ENCODE results near the gene RAF1. TPM values are rescaled to one million over a fixed set of nuclear protein-coding genes. Genes with fewer than 3 reads are reported as not detected.

The RAF1 gene
- total and polyA plus RNA-seq, 2 of the 13 experiments (the other 11 are each of a cell fraction or from before 2014, with no cell fraction given), result 72.2 to 91.4 TPM

DNA sequence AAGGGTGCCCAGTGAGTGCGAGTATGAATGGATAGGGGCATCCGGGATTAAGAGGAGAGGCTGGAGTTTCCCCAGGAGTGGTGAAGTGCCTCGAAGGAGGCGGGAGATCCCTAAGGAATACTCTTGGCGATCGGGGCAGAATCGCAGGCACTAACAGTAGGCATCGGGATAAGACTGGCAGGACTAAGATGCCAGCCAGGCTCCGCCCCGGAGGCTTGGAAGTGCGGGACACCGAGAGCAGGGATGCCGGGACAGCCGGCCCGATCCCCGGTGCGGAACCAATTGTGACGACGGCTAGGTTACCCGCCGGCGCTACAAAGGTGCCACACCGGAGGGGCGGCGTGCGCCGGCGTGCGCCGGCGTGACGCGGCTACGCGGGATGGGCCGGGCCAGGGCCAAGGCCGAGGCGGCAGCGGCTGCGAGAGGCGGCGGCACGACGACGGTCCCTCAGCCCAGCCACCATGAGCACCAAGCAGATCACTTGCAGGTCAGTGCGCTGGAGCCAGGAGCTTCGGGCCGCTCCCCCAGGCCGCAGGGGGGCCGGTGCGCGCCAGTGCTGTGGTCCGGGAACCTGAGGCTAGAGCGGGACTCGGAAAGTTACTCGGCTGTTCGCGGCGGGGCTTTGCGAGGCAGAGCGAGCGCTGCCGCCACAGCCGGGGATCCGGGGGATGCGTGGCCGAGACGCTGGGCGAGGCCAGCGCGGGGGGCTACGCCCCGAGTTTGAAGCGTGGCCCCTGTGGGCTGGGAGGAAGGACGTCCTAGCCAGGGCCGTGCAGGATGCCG lies 107.0 kb downstream of the RAF1 start, which contains the start of gene MKRN2:
Gene MKRN2, plus strand, starts transcription at position 398 of the 783 bp plus-strand sequence. Its CDS starts 64 bp downstream, at position 462.
- H3K79me2 ChIP-seq (ENCODE audit: insufficient read depth, low read length), result peaks cover 50% of the 10 kb centered on the region
- WGBS (ENCODE audit: low lambda C conversion rate), result under 1% methylated on average over 32 of the region's 77 CpGs
- TF ChIP-seq, protein P1, sequence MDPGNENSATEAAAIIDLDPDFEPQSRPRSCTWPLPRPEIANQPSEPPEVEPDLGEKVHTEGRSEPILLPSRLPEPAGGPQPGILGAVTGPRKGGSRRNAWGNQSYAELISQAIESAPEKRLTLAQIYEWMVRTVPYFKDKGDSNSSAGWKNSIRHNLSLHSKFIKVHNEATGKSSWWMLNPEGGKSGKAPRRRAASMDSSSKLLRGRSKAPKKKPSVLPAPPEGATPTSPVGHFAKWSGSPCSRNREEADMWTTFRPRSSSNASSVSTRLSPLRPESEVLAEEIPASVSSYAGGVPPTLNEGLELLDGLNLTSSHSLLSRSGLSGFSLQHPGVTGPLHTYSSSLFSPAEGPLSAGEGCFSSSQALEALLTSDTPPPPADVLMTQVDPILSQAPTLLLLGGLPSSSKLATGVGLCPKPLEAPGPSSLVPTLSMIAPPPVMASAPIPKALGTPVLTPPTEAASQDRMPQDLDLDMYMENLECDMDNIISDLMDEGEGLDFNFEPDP (CRISPR knock-in tag; conservative IDR thresholded peaks at IDR 0.05), result 0 out of 2 replicates have a peak, but pooled peaks have one; percentile 87
- no peak for TF ChIP-seq CHD4 (IDR thresholded peaks at IDR 0.05; ENCODE audit: borderline replicate concordance, low read length)
- TF ChIP-seq, protein P2, sequence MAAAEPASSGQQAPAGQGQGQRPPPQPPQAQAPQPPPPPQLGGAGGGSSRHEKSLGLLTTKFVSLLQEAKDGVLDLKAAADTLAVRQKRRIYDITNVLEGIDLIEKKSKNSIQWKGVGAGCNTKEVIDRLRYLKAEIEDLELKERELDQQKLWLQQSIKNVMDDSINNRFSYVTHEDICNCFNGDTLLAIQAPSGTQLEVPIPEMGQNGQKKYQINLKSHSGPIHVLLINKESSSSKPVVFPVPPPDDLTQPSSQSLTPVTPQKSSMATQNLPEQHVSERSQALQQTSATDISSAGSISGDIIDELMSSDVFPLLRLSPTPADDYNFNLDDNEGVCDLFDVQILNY (CRISPR knock-in tag; conservative IDR thresholded peaks at IDR 0.05), result no peak; the same call in 1 of the 2 replicates
- TF ChIP-seq NFIC (IDR thresholded peaks at IDR 0.05; ENCODE audit: low read length), result no peak
- TF ChIP-seq, protein P3, sequence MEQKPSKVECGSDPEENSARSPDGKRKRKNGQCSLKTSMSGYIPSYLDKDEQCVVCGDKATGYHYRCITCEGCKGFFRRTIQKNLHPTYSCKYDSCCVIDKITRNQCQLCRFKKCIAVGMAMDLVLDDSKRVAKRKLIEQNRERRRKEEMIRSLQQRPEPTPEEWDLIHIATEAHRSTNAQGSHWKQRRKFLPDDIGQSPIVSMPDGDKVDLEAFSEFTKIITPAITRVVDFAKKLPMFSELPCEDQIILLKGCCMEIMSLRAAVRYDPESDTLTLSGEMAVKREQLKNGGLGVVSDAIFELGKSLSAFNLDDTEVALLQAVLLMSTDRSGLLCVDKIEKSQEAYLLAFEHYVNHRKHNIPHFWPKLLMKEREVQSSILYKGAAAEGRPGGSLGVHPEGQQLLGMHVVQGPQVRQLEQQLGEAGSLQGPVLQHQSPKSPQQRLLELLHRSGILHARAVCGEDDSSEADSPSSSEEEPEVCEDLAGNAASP (CRISPR knock-in tag; IDR thresholded peaks at IDR 0.05; ENCODE audit: borderline replicate concordance), result no peak; the same call in none of the 2 replicates
- TF ChIP-seq, protein P4, sequence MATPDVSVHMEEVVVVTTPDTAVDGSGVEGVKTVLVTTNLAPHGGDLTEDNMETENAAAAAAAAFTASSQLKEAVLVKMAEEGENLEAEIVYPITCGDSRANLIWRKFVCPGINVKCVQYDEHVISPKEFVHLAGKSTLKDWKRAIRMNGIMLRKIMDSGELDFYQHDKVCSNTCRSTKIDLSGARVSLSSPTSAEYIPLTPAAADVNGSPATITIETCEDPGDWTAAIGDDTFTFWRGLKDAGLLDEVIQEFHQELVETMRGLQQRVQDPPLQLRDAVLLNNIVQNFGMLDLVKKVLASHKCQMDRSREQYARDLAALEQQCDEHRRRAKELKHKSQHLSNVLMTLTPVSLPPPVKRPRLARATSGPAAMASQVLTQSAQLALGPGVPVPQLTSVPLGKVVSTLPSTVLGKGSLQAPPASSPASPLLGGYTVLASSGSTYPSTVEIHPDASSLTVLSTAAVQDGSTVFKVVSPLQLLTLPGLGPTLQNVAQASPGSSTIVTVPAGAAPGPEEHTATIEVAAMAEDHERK (CRISPR knock-in tag; IDR thresholded peaks at IDR 0.05; ENCODE audit: low read depth), result peak; percentile 97
- no peak for TF ChIP-seq ONECUT2 (CRISPR knock-in tag; IDR thresholded peaks at IDR 0.05)
- TF ChIP-seq ATM (IDR thresholded peaks at IDR 0.05; ENCODE audit: borderline replicate concordance), result no peak
- no peak for TF ChIP-seq ZNF124 (CRISPR knock-in tag; IDR thresholded peaks at IDR 0.05)
- TF ChIP-seq PAF1 (CRISPR knock-in tag; IDR thresholded peaks at IDR 0.05), result no peak
- TF ChIP-seq ZNF790 (CRISPR knock-in tag; IDR thresholded peaks at IDR 0.05; ENCODE audit: borderline replicate concordance), result peak; percentile 61; the same call in 1 of the 2 replicates
- peak; percentile 43; the same call in 1 of the 2 replicates for TF ChIP-seq NFKBIZ (CRISPR knock-in tag; IDR thresholded peaks at IDR 0.05)
- TF ChIP-seq RBM22 (optimal IDR thresholded peaks at IDR 0.05; ENCODE audit: low read length), result no peak
- TF ChIP-seq ZNF546 (CRISPR knock-in tag; conservative IDR thresholded peaks at IDR 0.05), result peak; percentile 79
- no peak for TF ChIP-seq KDM6A (CRISPR knock-in tag; IDR thresholded peaks at IDR 0.05; ENCODE audit: low read depth)
- TF ChIP-seq, protein P5, sequence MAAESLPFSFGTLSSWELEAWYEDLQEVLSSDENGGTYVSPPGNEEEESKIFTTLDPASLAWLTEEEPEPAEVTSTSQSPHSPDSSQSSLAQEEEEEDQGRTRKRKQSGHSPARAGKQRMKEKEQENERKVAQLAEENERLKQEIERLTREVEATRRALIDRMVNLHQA (CRISPR knock-in tag; IDR thresholded peaks at IDR 0.05), result no peak
- no peak; the same call in 1 of the 2 replicates for TF ChIP-seq ZNF737 (CRISPR knock-in tag; IDR thresholded peaks at IDR 0.05; ENCODE audit: borderline replicate concordance)

More for the DNA sequence above, 107.0 kb downstream of the RAF1 start, which contains the start of gene MKRN2:
- H3K36me3 ChIP-seq (replicated peaks in 1 of 2; ENCODE audit: control insufficient read depth in 1 of 2, insufficient read depth in 2 of 2, low read length in 2 of 2), result no peaks in the 10 kb centered on the region
- peaks cover 42% of the 10 kb centered on the region for H3K4me1 ChIP-seq (ENCODE audit: insufficient read depth, low read length)
- peak within 1 kb of the TSS; percentile 94 for H3K9ac ChIP-seq (ENCODE audit: insufficient read depth, low read depth, low read length)
- ChIA-PET CTCF (ENCODE audit: low intra/inter-chr PET ratio, low total read pairs) (no interaction called here), POLR2A (interaction anchor here (0.6 kb wide), 1 partner anchor 116 kb away, joined by 3 read pairs; no protein-coding TSS in a partner anchor)
- DNase-seq (ENCODE audit: low spot score) (peak; percentile 64), ATAC-seq (peak; percentile 97), FAIRE-seq (peak; percentile 40)
- no peaks in the 10 kb centered on the region; a peak in 1 of 5 replicates for H3K27me3 ChIP-seq (ENCODE audit: control insufficient read depth in 1 of 2, insufficient read depth in 2 of 2, low read length in 2 of 2)
- no peaks in the 10 kb centered on the region for H3K9me3 ChIP-seq (ENCODE audit: low read length)
- H3K27ac ChIP-seq (ENCODE audit: extremely low read length, insufficient read depth, low read length), result peak within 1 kb of the TSS; percentile 94
- peak within 1 kb of the TSS; percentile 99 for H2AFZ ChIP-seq (ENCODE audit: low read length)
- H3K4me3 ChIP-seq (replicated peaks in 1 of 3; ENCODE audit: insufficient read depth in 1 of 3, low read depth in 2 of 3, low read length in 3 of 3), result peak within 1 kb of the TSS; percentile 91 to 97 (median 91)
- BruUV-seq (replicated peaks), result no TSS peak
- peak within 1 kb of the TSS; percentile 90 for H3K4me2 ChIP-seq (ENCODE audit: low read depth, low read length)
- peaks cover 37% of the 10 kb centered on the region for H4K20me1 ChIP-seq (ENCODE audit: insufficient read depth, low read length)
- in situ Hi-C loops (cut with HindIII; ENCODE audit: extremely low pct_ligation_motif_present, low pct_unique_long_range_greater_than_20kb) (no loop called here), intact Hi-C loops (cut with micrococcal nuclease; ENCODE audit: unreplicated experiment) (loop anchor here (5.0 kb wide), 1 partner anchor 105 kb away; the partner anchor contains the start of gene RAF1)
